GM19395 (cell line): Measurements from ENCODE around the gene SLC47A2.

ENCODE experiments used
- ATAC-seq: cut with Tn5 transposase; IDR thresholded peaks from one replicate; pipeline ENCODE4 v1.9.1; 2021; ENCODE audit warnings: mild to moderate bottlenecking, moderate library complexity; ENCODE audit not compliant: unreplicated experiment

SLC47A2 gene

GRCh38 chr17:19646788-19647696, 69.3 kb downstream of the SLC47A2 start:
- no peak for ATAC-seq

DNA sequence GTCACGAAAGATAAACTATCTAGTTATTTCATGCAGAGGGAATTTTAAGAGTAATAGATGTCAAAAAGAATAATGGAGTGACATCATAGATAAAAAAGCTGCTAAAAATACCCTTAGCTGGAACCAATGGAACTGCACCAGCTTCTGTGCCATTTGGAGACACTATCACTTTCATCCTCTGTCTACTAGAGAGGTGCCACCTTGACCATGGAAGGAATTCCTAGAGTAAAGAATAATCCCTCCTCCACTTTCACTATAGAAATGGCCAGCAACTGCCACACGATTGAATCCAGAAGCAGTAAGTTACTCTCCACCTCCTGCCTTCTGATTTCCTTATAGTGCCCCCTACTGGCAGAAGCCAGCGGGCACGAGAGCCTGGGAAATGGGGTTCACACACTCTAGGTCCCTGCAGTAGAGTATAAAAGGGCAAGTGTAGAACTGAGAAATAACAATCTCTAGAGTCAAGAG, 70.6 kb downstream of the SLC47A2 start:
- no peak for ATAC-seq

DNA sequence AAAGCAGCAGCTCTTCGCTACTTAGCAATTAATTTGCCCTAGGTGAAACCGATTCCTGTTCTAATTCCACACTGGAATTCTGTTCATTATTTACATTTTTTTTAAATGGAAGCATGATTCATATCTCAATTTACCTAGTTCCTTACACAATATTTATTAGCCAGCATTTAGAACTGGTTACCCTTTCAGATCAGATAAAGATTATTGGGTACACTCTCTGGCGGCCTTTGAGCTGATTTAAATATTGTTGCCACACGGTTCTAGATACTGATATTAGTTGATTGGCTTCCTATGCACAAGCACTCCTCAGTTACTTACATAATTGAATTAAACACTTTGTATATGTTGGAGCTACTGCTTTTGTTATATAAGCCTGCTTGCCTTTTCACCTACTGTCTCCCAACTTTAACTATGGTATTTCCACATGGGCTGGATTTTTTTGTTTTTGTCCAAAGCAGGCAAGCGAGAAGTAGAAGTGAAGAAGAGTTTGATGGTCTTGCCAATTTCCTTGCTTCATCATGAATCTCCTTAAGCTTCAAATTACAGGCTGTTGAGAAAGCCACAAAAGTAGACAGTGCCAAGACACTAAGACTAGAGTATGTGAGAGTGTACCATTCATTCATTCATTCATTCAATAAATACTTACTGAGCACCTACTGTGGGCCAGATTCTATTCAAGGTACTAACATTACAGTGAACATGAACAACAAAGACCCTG, 71.7 kb downstream of the SLC47A2 start:
- no peak for ATAC-seq

DNA sequence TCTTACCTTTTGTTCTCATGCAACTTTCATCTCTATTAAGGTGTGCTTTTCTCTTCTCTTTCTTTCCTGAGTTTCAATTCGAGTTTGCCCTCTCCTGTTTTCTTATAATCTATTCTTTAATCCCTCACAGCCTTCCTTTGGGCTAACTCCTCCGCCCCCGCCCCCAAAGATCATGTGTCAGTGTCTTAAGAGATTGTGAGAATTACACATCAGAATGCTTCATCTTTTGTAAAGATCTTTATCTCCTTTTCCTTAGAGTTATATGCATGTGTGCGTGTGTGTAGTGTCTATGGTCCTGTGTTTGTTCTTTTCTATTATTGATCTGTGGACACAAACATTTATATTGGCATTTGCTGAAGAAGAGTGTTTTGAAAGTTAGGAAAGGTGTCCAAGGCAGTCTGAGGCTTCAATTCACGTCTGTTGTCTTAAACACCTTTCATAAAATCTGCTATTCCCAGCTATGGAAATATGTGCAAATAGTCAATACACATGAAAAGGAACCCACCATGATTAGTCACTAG, 74.0 kb downstream of the SLC47A2 start:
- ATAC-seq, result no peak

GRCh38 chr17:19641687-19642372, 74.6 kb downstream of the SLC47A2 start:
- no peak for ATAC-seq

- ATAC-seq, result no peak
These were observed 84.5 kb downstream of the SLC47A2 start for GRCh38 chr17:19631905-19632304.

DNA sequence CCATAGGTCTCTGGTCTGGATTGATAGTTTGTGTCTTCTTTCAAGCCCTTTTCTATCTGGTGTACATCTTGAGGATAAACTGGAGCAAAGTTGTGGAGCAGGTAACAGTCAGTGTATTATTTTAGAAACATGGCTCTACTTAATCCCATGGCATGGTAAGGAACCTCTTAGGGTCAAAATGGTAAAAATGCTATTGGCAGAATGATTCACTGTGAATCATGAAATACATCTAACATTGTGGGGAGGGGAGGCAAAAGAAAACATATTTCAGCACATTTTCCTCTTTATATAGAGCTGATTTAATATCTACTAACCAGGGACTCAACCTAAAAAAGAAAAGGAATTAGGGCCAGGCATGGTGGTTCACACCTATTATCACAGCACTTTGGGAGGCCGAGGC, 85.7 kb downstream of the SLC47A2 start:
- ATAC-seq, result no peak

DNA sequence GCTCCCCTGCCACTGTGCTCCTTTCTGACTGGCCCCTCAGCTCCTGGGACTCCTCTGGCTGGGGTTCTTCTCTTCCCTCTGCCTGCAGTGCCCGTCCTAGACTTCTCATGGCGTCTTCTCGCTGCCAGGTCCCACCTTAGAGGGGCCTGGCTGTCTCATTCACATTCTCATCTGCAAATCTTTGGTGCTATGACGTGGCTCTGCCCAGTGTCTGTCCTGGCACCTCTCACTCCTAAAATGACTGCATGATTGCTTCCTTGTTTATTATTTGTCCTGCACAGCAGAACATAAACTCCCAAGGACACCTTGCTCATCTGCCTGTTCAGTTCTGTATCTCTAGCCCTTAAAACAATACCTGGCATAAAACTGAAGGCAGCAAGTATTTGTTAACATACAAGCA, 86.3 kb downstream of the SLC47A2 start:
- no peak for ATAC-seq

DNA sequence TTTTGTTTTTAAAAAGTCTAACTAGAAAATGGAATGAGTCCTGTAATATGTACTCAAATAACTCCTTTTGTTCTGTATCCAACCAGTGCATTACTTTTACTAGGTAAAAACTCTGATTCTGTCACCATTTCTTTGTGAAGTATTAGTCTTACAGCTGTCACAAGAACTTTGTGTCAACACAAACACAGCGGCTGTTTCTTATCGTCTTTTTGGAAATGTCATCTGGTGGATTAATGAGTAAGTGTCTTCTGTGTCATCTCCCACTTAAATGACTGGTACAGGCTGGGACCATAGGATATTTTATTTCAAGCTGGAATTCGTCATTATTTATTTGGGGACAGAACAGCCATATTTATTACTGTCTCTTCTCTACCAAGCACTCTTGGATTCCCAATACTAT, 86.9 kb downstream of the SLC47A2 start:
- no peak for ATAC-seq
